Keratinocyte (primary cell): Measurements from ENCODE around the gene TENM4. TPM values are rescaled to one million over a fixed set of nuclear protein-coding genes. Genes with fewer than 3 reads are reported as not detected.

Source experiments
- DNase-seq: peaks from one replicate; pipeline ENCODE4 v3.0.0-alpha.2; 2011; ENCODE audit warnings: low read depth, missing footprints, low spot score
- FAIRE-seq: peaks from 2 replicates; lab custom pipeline; 2011; peaks lifted over from hg19 to GRCh38; lab: Jason Lieb, UNC
- H2AFZ ChIP-seq: 2 replicates; pipeline ENCODE4 v1.6.0; 2012; ENCODE audit warnings: low read length, control low read depth, inconsistent platforms; ENCODE audit not compliant: control insufficient read depth
- H3K27ac ChIP-seq: 2 replicates; pipeline ENCODE4 v1.5.1; 2011; ENCODE audit warnings: low read length; ENCODE audit not compliant: control insufficient read depth, insufficient read depth
- H3K27me3 ChIP-seq: 3 replicates; pipeline ENCODE4 v1.6.0; 2011; ENCODE audit warnings: low read length; ENCODE audit not compliant: control insufficient read depth, insufficient read depth; ENCODE audit errors: extremely low read depth
- H3K36me3 ChIP-seq, 2 experiments: 2 replicates in 1 of 2; 3 replicates in 1 of 2; pipeline ENCODE4 v1.5.1; 2011; ENCODE audit warnings: low read length in 2 of 2, mild to moderate bottlenecking in 1 of 2; ENCODE audit not compliant: control insufficient read depth in 2 of 2, insufficient read depth in 2 of 2; ENCODE audit errors: extremely low read depth in 1 of 2
- H3K4me1 ChIP-seq: 3 replicates; pipeline ENCODE4 v1.5.1; 2011; ENCODE audit warnings: low read length; ENCODE audit not compliant: control insufficient read depth, insufficient read depth; ENCODE audit errors: extremely low read depth
- H3K4me2 ChIP-seq: 3 replicates; pipeline ENCODE4 v1.6.0; 2011; ENCODE audit warnings: low read depth, low read length; ENCODE audit not compliant: control insufficient read depth, insufficient read depth; ENCODE audit errors: extremely low read depth
- H3K4me3 ChIP-seq, 3 experiments: fragments of 200-600 bp in 1 of 3; sonication (generic) in 1 of 3; 2 replicates in 2 of 3; 3 replicates in 1 of 3; pipeline ENCODE4 v1.5.1; 2011 to 2016; ENCODE audit warnings: low read length in 3 of 3, mild to moderate bottlenecking in 3 of 3, control low read depth in 2 of 3, inconsistent platforms in 1 of 3, low read depth in 1 of 3, mixed read lengths in 1 of 3, mixed run types in 1 of 3, moderate library complexity in 1 of 3; ENCODE audit not compliant: control insufficient read depth in 2 of 3, insufficient read depth in 2 of 3; ENCODE audit errors: extremely low read depth in 1 of 3
- H3K79me2 ChIP-seq: 2 replicates; pipeline ENCODE4 v1.6.0; 2012; ENCODE audit warnings: low read length; ENCODE audit not compliant: control insufficient read depth, insufficient read depth
- H3K9ac ChIP-seq: 3 replicates; pipeline ENCODE4 v1.6.0; 2011; ENCODE audit warnings: low read length; ENCODE audit not compliant: control insufficient read depth, insufficient read depth; ENCODE audit errors: extremely low read depth
- H3K9me1 ChIP-seq: 3 replicates; pipeline ENCODE4 v1.6.0; 2011; ENCODE audit warnings: low read length; ENCODE audit not compliant: control insufficient read depth, insufficient read depth; ENCODE audit errors: extremely low read depth
- H3K9me3 ChIP-seq: 2 replicates; pipeline ENCODE4 v1.5.1; 2012; ENCODE audit warnings: low read depth, low read length; ENCODE audit not compliant: control insufficient read depth
- H4K20me1 ChIP-seq: 3 replicates; pipeline ENCODE4 v1.6.0; 2011; ENCODE audit warnings: low read length; ENCODE audit not compliant: control insufficient read depth, insufficient read depth; ENCODE audit errors: extremely low read depth
- CTCF ChIP-seq, 3 experiments: IDR thresholded peaks in 1 of 3; conservative IDR thresholded peaks in 1 of 3; optimal IDR thresholded peaks in 1 of 3; 2 replicates in 2 of 3; 3 replicates in 1 of 3; pipeline versions ENCODE3 to v1.5.1; 2011; ENCODE audit warnings: low read length in 3 of 3, mild to moderate bottlenecking in 3 of 3, moderate library complexity in 2 of 3, control low read depth in 1 of 3, inconsistent platforms in 1 of 3; ENCODE audit not compliant: insufficient read depth in 2 of 3; ENCODE audit errors: extremely low read depth in 1 of 3
- EZH2 ChIP-seq: IDR thresholded peaks from one replicate; pipeline ENCODE4 v1.6.1; 2012; ENCODE audit warnings: inconsistent platforms, mild to moderate bottlenecking, low read length, moderate library complexity
- dilution Hi-C: fragments of 300-500 bp; cut with MboI; formaldehyde crosslinking; loops from one replicate; pipeline ENCODE4 v1.7.0; 2020; ENCODE audit warnings: low sequenced_read_pairs; ENCODE audit not compliant: extremely low pct_ligation_motif_present
- polyA plus RNA-seq, 5 experiments: library from polyadenylated mRNA; depleted of rRNA in 3 of 5; stranded (reverse) in 3 of 5; stranded (forward) in 1 of 5; unstranded in 1 of 5; fragments of >200 nt; gene quantifications; 1 replicate in 1 of 5; 2 replicates in 3 of 5; 3 replicates in 1 of 5; pipeline versions ENCODE4 v1.2.1 to v1.2.3, GENCODE V29; 2011 to 2012; ENCODE audit warnings: missing spikeins in 2 of 5, low read depth in 1 of 5, low replicate concordance in 1 of 5

TENM4 gene
- polyA plus RNA-seq, 1 donor (not counting 4 experiments of a cell fraction or from before 2014, with no cell fraction given), result 3.5 TPM

- TF ChIP-seq CTCF (optimal IDR thresholded peaks at IDR 0.05 in 1 of 3, IDR thresholded peaks at IDR 0.05 in 1 of 3, conservative IDR thresholded peaks at IDR 0.05 in 1 of 3; ENCODE audit: extremely low read depth in 1 of 3, insufficient read depth in 2 of 3, low read length in 3 of 3), result no peak
- TF ChIP-seq EZH2, result no peak
- H3K9ac ChIP-seq, result no peak overlapping the region
- dilution Hi-C loops, result no loop called here
- H2AFZ ChIP-seq, result no peak overlapping the region
- no peaks in the 10 kb centered on the region for H3K79me2 ChIP-seq
- no peak for FAIRE-seq
- no peaks in the 10 kb centered on the region for H3K9me3 ChIP-seq
- no peak overlapping the region for H3K27ac ChIP-seq
- no peaks in the 10 kb centered on the region for H3K4me1 ChIP-seq
- no peak for DNase-seq
- H3K4me3 ChIP-seq, result no peak overlapping the region
- H3K9me1 ChIP-seq, result no peaks in the 10 kb centered on the region
- no peak overlapping the region for H3K4me2 ChIP-seq
- H3K36me3 ChIP-seq, result no peaks in the 10 kb centered on the region
- H4K20me1 ChIP-seq, result no peaks in the 10 kb centered on the region
- no peaks in the 10 kb centered on the region for H3K27me3 ChIP-seq
These were observed 44.9 kb upstream of the TENM4 start for GRCh38 chr11:79485694-79486093.

GRCh38 chr11:79484872-79485271, 44.0 kb upstream of the TENM4 start:
- FAIRE-seq (no peak), DNase-seq (no peak)
- TF ChIP-seq CTCF (optimal IDR thresholded peaks at IDR 0.05 in 1 of 3, IDR thresholded peaks at IDR 0.05 in 1 of 3, conservative IDR thresholded peaks at IDR 0.05 in 1 of 3; ENCODE audit: extremely low read depth in 1 of 3, insufficient read depth in 2 of 3, low read length in 3 of 3), result no peak
- TF ChIP-seq EZH2, result no peak
- no peak overlapping the region for H3K9ac ChIP-seq
- dilution Hi-C loops, result no loop called here
- H3K36me3 ChIP-seq, result no peaks in the 10 kb centered on the region
- no peaks in the 10 kb centered on the region for H4K20me1 ChIP-seq
- no peaks in the 10 kb centered on the region for H3K79me2 ChIP-seq
- H2AFZ ChIP-seq, result no peak overlapping the region
- H3K9me1 ChIP-seq, result no peaks in the 10 kb centered on the region
- no peaks in the 10 kb centered on the region for H3K9me3 ChIP-seq
- H3K27me3 ChIP-seq, result no peaks in the 10 kb centered on the region
- H3K4me3 ChIP-seq, result no peak overlapping the region
- no peak overlapping the region for H3K27ac ChIP-seq
- no peak overlapping the region for H3K4me2 ChIP-seq
- no peaks in the 10 kb centered on the region for H3K4me1 ChIP-seq
